Heart left ventricle (tissue), 16 donors: Measurements from ENCODE around the gene RADX. TPM values are rescaled to one million over a fixed set of nuclear protein-coding genes. Genes with fewer than 3 reads are reported as not detected.

ENCODE experiments used
- ATAC-seq, 4 donors: fragments of 200-7000 bp; cut with Tn5 transposase; one replicate each; pipeline ENCODE4 v1.9.1; 2020 to 2022; ENCODE audit warnings: moderate library complexity in 4 of 4, mild to moderate bottlenecking in 3 of 4, moderate number of reproducible peaks in 1 of 4
- DNase-seq, 5 donors: peaks; one replicate each; pipeline ENCODE4 v3.0.0-alpha.2; 2020
- H3K27ac ChIP-seq, 12 donors: fragments of 200-600 bp; sonication (generic) in 4 of 12; one replicate each; pipeline versions ENCODE4 v1.5.0 to v1.8.0; 2016 to 2022; ENCODE audit warnings: mild to moderate bottlenecking in 2 of 12
- H3K27me3 ChIP-seq, 9 donors: fragments of 200-600 bp; sonication (generic) in 2 of 9; one replicate each; pipeline versions ENCODE4 v1.5.1 to v1.8.0; 2016 to 2022; ENCODE audit warnings: mild to moderate bottlenecking in 3 of 9
- H3K36me3 ChIP-seq, 9 donors: fragments of 200-600 bp; sonication (generic) in 2 of 9; one replicate each; pipeline versions ENCODE4 v1.5.0 to v1.8.0; 2018 to 2022; ENCODE audit warnings: mild to moderate bottlenecking in 2 of 9
- H3K4me1 ChIP-seq, 12 donors: fragments of 200-600 bp; sonication (generic) in 4 of 12; one replicate each; pipeline versions ENCODE4 v1.5.0 to v1.8.0; 2016 to 2022; ENCODE audit warnings: mild to moderate bottlenecking in 3 of 12
- H3K4me3 ChIP-seq, 12 donors: fragments of 200-600 bp; sonication (generic) in 4 of 12; one replicate each; pipeline versions ENCODE4 v1.5.0 to v1.8.0; 2017 to 2022; ENCODE audit warnings: mild to moderate bottlenecking in 9 of 12, moderate library complexity in 4 of 12
- H3K9me3 ChIP-seq, 12 donors: fragments of 200-600 bp; sonication (generic) in 4 of 12; one replicate each; pipeline versions ENCODE4 v1.5.0 to v1.8.0; 2016 to 2022; ENCODE audit warnings: mild to moderate bottlenecking in 1 of 12
- POLR2A ChIP-seq, 2 donors: fragments of 450-650 bp; IDR thresholded peaks; one replicate each; pipeline ENCODE4 v1.6.1; 2017; ENCODE audit warnings: antibody characterized with exemption in 2 of 2, mild to moderate bottlenecking in 2 of 2, moderate library complexity in 2 of 2
- WGBS, 4 donors: extraction: QIAGEN DNeasy Blood & Tissue Kit in 2 of 4; methylation state at CpG; one replicate each; pipeline versions ENCODE4 v1.1.5 to v1.1.7; 2013 to 2018; 5-methylcytosine and 5-hydroxymethylcytosine counted together
- intact Hi-C, 10 donors: fragments of 100-400 bp; cut with DNase I; formaldehyde crosslinking; loops; one replicate each; pipeline versions ENCODE4 v1.11.1 to v1.14.2; 2022
- polyA plus RNA-seq, 2 donors: library from polyadenylated mRNA; stranded (reverse); fragments of 200-250 nt; gene quantifications; one replicate each; pipeline ENCODE4 v1.2.3, GENCODE V29; 2013
- total RNA-seq, 9 donors: library from RNA; depleted of rRNA in 2 of 9; stranded (reverse); fragments of >200 nt in 2 of 9; fragmentation: NEBNext Ultra II Directional in 3 of 9; extraction: Animal tissue kit (Norgen Biotek cat#: 25700) in 3 of 9; gene quantifications; one replicate each; pipeline versions ENCODE4 v1.1.0 to v1.2.4, GENCODE V29; 2016 to 2023
- TF ChIP-seq, protein P1 (sequence below), 12 donors: fragments of 200-600 bp; sonication (generic) in 4 of 12; IDR thresholded peaks; one replicate each; pipeline versions ENCODE4 v1.5.0 to v1.8.0; 2018 to 2022; ENCODE audit warnings: antibody characterized with exemption in 12 of 12, mild to moderate bottlenecking in 5 of 12
- donor health status: ischemic (EF 13 %, LVEDD 7.1; RV severe dilation, severe dysfunction).
- donor health status: healthy with polysubstance abuse.
- donor health status: DM: no; HTN: yes; CAD: no.
- donor health status: DM: no; HTN: no; CAD: no.
- donor health status: ischemic (EF 25% LVEDD 6.9; RV normal size, moderate dysfunction).
- donor health status: ischemic (EF 25% LVEDD 5.7; RV mildly dilated, moderate dysfunction).
- donor health status: healthy.
- donor health status: DM: yes; HTN: yes; CAD: no.
- donor health status: ischemic (EF 35%, LVEDD 5.7; RV mildly dilated, moderate dysfunction).
- donor health status: nonischemic (EF 11% LVEDD 7.7; RV severe dilation, severe dysfunction).
- donor health status: DM: yes; HTN: yes; CAD: no.
- donor health status: PGD.
- donor health status: ischemic (EF 29% LVEDD 5.4; RV normal size, mild dysfunction).
- donor health status: nonischemic (EF 23%, LVEDD 6.1; RV moderate dilation, normal function).

The RADX gene
- total and polyA plus RNA-seq, 11 donors, result 0.38 to 2.5 (median 1.1) TPM

GRCh38 chrX:106581856-106582255 lies 29.9 kb upstream of the RADX start:
- intact Hi-C loops, result no loop called here
- Histone ChIP-seq H3K9me3 (peaks cover 0 to 18% (median 0%) of the 10 kb centered on the region in 12 donors), H3K27me3 (peaks cover 0 to 13% (median 0%) of the 10 kb centered on the region in 9 donors), H3K27ac (no peak overlapping the region), H3K4me1 (no peaks in the 10 kb centered on the region), H3K4me3 (no peak overlapping the region), H3K36me3 (no peaks in the 10 kb centered on the region)
- no peak for DNase-seq
- TF ChIP-seq POLR2A (IDR thresholded peaks at IDR 0.05), result no peak
- TF ChIP-seq, protein P1, sequence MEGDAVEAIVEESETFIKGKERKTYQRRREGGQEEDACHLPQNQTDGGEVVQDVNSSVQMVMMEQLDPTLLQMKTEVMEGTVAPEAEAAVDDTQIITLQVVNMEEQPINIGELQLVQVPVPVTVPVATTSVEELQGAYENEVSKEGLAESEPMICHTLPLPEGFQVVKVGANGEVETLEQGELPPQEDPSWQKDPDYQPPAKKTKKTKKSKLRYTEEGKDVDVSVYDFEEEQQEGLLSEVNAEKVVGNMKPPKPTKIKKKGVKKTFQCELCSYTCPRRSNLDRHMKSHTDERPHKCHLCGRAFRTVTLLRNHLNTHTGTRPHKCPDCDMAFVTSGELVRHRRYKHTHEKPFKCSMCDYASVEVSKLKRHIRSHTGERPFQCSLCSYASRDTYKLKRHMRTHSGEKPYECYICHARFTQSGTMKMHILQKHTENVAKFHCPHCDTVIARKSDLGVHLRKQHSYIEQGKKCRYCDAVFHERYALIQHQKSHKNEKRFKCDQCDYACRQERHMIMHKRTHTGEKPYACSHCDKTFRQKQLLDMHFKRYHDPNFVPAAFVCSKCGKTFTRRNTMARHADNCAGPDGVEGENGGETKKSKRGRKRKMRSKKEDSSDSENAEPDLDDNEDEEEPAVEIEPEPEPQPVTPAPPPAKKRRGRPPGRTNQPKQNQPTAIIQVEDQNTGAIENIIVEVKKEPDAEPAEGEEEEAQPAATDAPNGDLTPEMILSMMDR (IDR thresholded peaks at IDR 0.05), result no peak
- ATAC-seq, result no peak
- WGBS, 4 donors, result 68 to 85% (median 71%) methylated on average over 1 of the region's 1 CpG

DNA sequence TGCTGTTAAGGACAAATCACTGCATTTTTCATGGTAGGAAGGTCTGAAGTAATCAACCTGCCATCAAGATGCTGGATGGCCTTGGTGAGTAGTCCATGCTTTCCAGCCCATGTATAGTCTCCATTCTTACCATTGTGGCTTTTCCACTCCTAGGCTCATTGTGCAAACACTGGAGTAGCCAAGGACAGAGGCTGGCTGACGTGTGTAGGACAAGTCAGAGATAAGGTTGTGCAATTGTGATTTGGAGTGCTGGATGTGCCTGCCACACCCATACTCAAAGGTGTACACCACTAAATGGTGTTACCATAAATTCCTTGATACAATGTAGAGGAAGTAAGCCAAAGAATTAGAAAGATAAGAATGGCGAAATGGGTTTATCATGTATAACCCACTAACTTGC lies 26.3 kb upstream of the RADX start:
- Histone ChIP-seq H3K36me3 (no peaks in the 10 kb centered on the region), H3K9me3 (no peaks in the 10 kb centered on the region), H3K4me1 (no peaks in the 10 kb centered on the region), H3K4me3 (no peak overlapping the region), H3K27ac (no peak overlapping the region), H3K27me3 (peaks cover 0 to 13% (median 0%) of the 10 kb centered on the region in 9 donors)
- WGBS, 4 donors, result 50 to 59% (median 58%) methylated on average over 2 of the region's 2 CpGs
- no peak for DNase-seq
- no peak for TF ChIP-seq POLR2A (IDR thresholded peaks at IDR 0.05)
- TF ChIP-seq, protein P1 (IDR thresholded peaks at IDR 0.05), result no peak
- ATAC-seq, result no peak
- intact Hi-C loops, result no loop called here

DNA sequence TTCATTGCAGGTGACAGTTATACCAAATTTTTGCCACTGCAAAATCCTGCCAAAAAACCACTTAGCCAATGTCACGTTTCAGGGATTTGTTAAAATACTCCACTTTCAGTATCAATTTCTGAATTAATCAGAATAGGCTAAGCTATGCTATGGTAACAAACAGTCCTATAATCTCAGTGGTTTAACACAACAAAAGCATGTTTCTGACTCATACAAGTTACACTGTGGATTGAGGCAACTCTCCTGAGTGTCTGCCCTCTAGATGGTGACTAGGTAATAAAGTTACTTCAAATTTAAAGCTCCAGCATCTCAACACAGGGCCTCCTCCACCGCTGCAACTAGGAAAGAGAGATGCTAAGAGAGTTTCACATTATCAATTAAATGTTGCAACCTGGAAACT lies 23.0 kb upstream of the RADX start:
- ATAC-seq (no peak), DNase-seq (no peak)
- peaks cover 0 to 3% (median 0%) of the 10 kb centered on the region in 9 donors for H3K27me3 ChIP-seq
- intact Hi-C loops, result no loop called here
- no peak overlapping the region for H3K4me3 ChIP-seq
- TF ChIP-seq, protein P1 (IDR thresholded peaks at IDR 0.05), result no peak
- no peak for TF ChIP-seq POLR2A (IDR thresholded peaks at IDR 0.05)
- H3K9me3 ChIP-seq, result no peaks in the 10 kb centered on the region
- no peaks in the 10 kb centered on the region for H3K36me3 ChIP-seq
- no peak overlapping the region for H3K27ac ChIP-seq
- no peaks in the 10 kb centered on the region for H3K4me1 ChIP-seq
- WGBS, 4 donors, result 37 to 71% (median 54%) methylated on average over 2 of the region's 2 CpGs

DNA sequence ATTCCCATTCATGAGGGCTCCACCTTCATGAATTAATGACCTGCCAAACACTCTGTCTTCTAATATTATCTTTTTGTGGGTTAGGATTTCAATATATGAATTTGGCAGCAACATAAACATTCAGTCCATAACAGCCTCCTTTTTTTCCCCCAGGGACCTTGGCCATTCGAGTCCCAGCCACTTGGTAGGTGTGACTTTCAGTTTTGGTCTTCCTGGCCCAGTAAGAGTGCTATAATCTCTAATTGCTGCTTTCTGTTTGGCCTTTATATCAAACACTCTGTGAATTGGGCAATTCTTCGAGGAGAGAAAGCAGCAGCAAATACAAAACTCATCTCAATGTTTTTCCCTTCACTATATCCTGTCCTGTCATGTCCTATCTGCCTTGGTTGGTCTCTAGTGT lies 12.4 kb upstream of the RADX start:
- no peak for TF ChIP-seq POLR2A (IDR thresholded peaks at IDR 0.05)
- TF ChIP-seq, protein P1 (IDR thresholded peaks at IDR 0.05), result no peak
- Histone ChIP-seq H3K27ac (no peak overlapping the region), H3K4me3 (no peak overlapping the region), H3K36me3 (no peaks in the 10 kb centered on the region), H3K4me1 (no peaks in the 10 kb centered on the region), H3K9me3 (no peaks in the 10 kb centered on the region), H3K27me3 (peaks cover 0 to 29% (median 0%) of the 10 kb centered on the region in 9 donors)
- 31 to 58% (median 45%) methylated on average over 2 of the region's 2 CpGs for WGBS, 4 donors
- DNase-seq, result no peak
- intact Hi-C loops, result no loop called here
- no peak for ATAC-seq
